Stimulated activated naive CD8-positive, alpha-beta T cell treated with anti-CD3 and anti-CD28 coated beads, Interleukin-15, amount 100 ng/mL, for 72 hours (primary cell): ENCODE data around the gene SATB2.

Source experiments
- ATAC-seq: fragments of 150-1000 bp; cut with Tn5 transposase; 2 replicates; pipeline ENCODE4 v1.10.0; 2021; ENCODE audit warnings: mild to moderate bottlenecking, moderate library complexity
- DNase-seq, 2 donors: peaks; one replicate each; pipeline ENCODE4 v3.0.0; 2021 to 2022
- H3K27ac Mint-ChIP-seq, 2 donors: one replicate each; pipeline ENCODE4 v1.8.0; 2022; ENCODE audit warnings: mild to moderate bottlenecking in 2 of 2, mixed read lengths in 2 of 2, moderate library complexity in 2 of 2
- H3K27me3 Mint-ChIP-seq: one replicate; pipeline ENCODE4 v1.8.0; 2022; ENCODE audit warnings: mixed read lengths
- H3K4me1 Mint-ChIP-seq: one replicate; pipeline ENCODE4 v1.8.0; 2022; ENCODE audit warnings: mild to moderate bottlenecking, mixed read lengths
- H3K4me3 Mint-ChIP-seq, 2 donors: one replicate each; pipeline ENCODE4 v1.8.0; 2022; ENCODE audit warnings: mild to moderate bottlenecking in 2 of 2, mixed read lengths in 2 of 2, moderate library complexity in 1 of 2
- H3K9me3 Mint-ChIP-seq, 2 donors: one replicate each; pipeline ENCODE4 v1.8.0; 2022; ENCODE audit warnings: mixed read lengths in 2 of 2

The SATB2 gene

DNA sequence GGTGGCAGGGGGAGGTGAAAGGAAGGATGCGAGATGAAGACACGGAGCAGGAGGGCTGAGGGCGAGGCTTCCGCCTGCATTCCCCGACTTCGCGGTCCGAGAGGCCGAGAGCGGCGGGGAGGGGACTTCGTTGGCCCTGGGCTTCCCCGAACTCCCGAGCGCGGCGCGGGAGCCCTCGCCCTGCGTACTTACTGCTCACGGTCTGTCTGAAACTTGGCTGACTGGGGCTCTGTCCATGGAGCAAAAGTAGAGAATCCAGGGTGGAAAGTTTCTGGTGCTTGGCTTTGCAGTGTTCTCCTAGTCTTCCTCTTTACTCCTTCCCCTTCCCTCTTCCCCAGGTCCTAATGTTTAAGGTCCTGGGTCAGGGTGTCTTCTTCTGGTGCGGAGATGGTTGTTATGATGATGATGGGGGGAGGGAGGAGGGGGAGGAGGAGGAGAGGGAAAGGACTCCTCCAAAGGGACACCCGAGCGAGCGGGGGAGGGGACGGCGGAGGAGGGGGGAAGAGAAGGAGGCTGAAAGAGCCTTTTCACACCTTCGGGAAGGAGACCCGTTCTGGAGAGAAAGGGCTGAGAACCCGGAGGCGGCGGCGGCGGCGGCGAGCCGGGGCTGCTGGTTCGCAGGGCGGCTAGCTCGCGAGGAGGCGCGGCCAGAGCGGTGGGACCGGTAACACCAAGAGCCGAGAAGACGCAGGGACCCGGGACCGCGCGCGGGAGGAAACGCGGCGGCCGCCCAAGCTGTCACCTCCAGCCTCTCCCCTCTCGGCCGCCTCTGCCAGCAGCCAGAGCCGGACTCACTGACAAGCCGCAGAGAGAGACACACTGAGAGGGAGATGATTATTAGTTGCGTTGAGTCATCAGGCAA is at the start of gene SATB2:
TSS of gene SATB2 (minus strand) at position 793 of the 862 bp plus-strand sequence. CDS start 1,902 bp downstream, outside the sequence.
- ATAC-seq (peak; percentile 71), DNase-seq (peak; percentile 38 to 56)
- peaks cover 67% of the 10 kb centered on the region for H3K27me3 Mint-ChIP-seq
- no peaks in the 10 kb centered on the region for H3K9me3 Mint-ChIP-seq
- H3K27ac Mint-ChIP-seq, result no peak within 1 kb of the TSS
- peak within 1 kb of the TSS; percentile 91 to 94 for H3K4me3 Mint-ChIP-seq
- peaks cover 26% of the 10 kb centered on the region for H3K4me1 Mint-ChIP-seq

DNA sequence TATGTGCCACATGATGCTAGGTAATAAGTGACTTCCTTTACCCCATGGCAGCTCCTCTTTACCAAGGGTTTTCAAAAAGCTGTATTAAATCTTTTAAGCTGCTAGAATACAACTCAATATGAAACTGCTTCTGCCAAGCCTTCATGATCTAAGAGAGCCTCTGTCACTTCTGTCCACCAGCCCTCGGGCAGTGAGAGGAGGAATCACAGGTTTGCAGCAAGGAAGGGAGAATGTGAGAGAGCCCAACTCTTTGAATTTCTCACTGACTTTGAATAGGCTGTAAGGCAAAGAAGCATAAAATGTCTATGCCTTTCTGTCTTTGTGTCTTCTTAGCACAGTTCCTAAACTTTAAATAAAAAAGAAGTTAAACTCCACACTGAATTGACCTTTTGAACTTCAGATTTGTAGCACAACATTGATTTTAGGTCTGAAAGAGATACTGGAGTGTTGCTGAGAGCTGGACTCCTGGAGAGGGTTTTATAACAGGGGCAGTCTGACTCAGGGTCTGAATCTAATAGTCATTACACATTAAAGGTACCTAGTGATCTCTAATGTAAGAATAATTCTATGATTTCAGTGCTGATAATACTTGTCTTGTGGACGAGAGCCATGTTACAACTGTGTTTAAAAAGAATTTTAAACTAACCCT is 48.1 kb upstream of the SATB2 start:
- Mint-ChIP-seq H3K4me1 (no peaks in the 10 kb centered on the region), H3K27me3 (peaks cover 9% of the 10 kb centered on the region), H3K27ac (no peak overlapping the region), H3K4me3 (no peak overlapping the region), H3K9me3 (no peaks in the 10 kb centered on the region)
- no peak for ATAC-seq
- no peak for DNase-seq

DNA sequence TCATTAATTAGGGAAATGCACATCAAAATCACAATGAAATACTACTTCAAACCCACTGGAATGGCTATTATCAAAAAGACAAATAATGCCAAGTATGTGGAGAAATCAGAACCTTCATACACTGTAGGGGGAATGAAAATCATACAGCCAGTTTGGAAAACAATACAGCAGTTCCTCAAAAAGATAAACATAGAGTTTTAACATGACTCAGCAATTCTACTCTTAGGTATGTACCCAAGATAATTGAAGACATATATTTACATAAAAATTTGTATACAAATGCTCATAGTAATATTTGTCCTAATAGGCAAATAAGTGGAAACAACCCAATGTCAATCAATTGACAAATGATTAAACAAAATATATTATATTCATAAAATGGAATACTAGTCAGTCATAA is 45.4 kb upstream of the SATB2 start:
- Mint-ChIP-seq H3K9me3 (no peaks in the 10 kb centered on the region), H3K4me1 (no peaks in the 10 kb centered on the region), H3K4me3 (no peak overlapping the region), H3K27ac (no peak overlapping the region), H3K27me3 (no peaks in the 10 kb centered on the region)
- ATAC-seq, result no peak
- no peak for DNase-seq

DNA sequence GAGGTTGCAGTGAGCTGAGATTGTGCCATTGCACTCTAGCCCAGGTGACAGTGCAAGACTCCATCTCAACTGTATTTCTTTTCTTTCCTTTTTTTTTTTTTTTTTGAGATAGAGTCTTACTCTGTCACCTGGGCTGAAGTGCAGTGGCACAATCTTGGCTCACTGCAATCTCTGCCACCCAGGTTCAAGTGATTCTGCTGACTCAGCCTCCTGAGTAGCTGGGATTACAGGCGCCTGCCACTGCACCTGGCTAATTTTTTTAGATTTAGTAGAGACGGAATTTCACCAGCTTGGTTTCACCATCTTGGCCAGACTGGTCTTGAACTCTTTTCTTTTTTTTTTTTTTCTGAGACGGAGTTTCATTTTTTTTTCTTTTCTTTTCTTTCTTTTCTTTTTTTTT is 41.3 kb upstream of the SATB2 start:
- H3K9me3 Mint-ChIP-seq, result no peaks in the 10 kb centered on the region
- H3K4me1 Mint-ChIP-seq, result no peaks in the 10 kb centered on the region
- H3K27me3 Mint-ChIP-seq, result no peaks in the 10 kb centered on the region
- DNase-seq (no peak), ATAC-seq (no peak)
- no peak overlapping the region for H3K4me3 Mint-ChIP-seq
- no peak overlapping the region for H3K27ac Mint-ChIP-seq

DNA sequence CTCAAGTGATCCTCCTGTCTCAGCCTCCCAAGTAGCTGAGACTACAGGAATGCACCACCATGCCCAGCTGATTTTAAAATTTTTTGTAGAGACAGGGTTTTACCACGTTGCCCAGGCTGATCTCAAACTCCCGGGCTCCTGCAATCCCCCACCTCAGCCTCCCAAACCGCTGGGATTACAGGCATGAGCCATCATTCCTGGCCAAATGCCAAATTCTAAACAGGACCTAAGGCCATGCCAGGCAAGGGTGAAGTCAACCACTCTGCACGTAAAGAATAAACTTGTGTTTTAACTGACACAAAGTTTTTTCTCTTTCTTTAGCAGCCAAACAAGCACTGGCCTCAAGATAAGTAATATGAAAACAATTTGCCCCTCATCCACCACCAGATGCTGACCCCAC is 37.4 kb upstream of the SATB2 start:
- no peak overlapping the region for H3K4me3 Mint-ChIP-seq
- H3K4me1 Mint-ChIP-seq, result no peaks in the 10 kb centered on the region
- DNase-seq (no peak), ATAC-seq (no peak)
- H3K27me3 Mint-ChIP-seq, result peaks cover 16% of the 10 kb centered on the region
- no peaks in the 10 kb centered on the region for H3K9me3 Mint-ChIP-seq
- no peak overlapping the region for H3K27ac Mint-ChIP-seq

DNA sequence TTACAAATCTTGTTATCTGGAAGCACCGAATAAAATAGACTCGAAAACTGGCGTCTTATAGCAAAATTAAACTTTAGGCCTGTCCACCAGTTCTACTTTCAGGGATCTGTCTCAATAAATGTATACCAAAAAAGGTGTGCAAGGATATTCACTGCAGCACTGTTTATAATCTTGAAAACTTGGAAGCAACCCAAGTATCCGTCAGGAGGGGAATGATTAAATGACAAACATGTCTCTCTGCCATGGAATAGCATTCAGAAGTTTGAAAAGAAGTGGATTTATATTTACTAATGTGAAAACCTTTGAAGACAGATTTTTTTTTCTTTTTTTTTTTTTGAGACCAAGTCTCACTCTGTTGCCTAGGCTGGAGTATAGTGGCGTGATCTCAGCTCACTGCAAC is 32.3 kb upstream of the SATB2 start:
- H3K27me3 Mint-ChIP-seq, result peaks cover 47% of the 10 kb centered on the region
- DNase-seq (no peak), ATAC-seq (no peak)
- H3K4me3 Mint-ChIP-seq, result no peak overlapping the region
- H3K4me1 Mint-ChIP-seq, result no peaks in the 10 kb centered on the region
- no peak overlapping the region for H3K27ac Mint-ChIP-seq
- H3K9me3 Mint-ChIP-seq, result no peaks in the 10 kb centered on the region

DNA sequence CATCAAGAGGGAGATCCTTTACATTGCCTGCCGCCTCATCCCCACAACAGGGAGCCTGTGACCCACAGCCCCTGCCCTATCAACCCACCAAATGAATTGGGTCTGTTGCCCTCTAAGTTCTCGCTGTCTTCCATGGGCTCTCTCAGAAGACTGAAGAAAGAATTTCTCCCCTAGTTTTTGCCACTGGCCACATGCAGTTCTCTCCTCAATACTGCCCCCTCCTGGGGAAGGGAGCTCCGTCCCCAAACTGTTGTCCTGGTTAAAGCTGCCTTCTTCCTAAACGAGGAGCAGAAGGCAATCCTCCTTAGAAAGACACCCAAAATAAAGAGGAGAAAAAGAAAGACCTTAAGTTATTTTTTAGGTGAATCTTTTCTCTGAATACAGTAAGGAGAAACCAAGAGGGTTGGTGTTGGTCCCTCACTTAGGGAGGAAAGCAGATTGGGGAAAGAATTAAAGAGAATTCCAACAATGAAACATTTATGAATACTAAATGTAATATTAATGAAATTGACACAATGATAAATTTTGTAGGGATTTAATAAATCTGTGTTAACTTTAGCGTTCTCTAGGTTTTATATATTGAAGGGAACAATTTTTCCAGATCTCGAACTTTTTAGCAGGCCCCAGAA is 31.1 kb upstream of the SATB2 start:
- H3K4me1 Mint-ChIP-seq, result no peaks in the 10 kb centered on the region
- no peak overlapping the region for H3K27ac Mint-ChIP-seq
- DNase-seq (peak; percentile 30 to 40), ATAC-seq (peak; percentile 44)
- H3K4me3 Mint-ChIP-seq, result no peak overlapping the region
- no peaks in the 10 kb centered on the region for H3K9me3 Mint-ChIP-seq
- H3K27me3 Mint-ChIP-seq, result peaks cover 56% of the 10 kb centered on the region

DNA sequence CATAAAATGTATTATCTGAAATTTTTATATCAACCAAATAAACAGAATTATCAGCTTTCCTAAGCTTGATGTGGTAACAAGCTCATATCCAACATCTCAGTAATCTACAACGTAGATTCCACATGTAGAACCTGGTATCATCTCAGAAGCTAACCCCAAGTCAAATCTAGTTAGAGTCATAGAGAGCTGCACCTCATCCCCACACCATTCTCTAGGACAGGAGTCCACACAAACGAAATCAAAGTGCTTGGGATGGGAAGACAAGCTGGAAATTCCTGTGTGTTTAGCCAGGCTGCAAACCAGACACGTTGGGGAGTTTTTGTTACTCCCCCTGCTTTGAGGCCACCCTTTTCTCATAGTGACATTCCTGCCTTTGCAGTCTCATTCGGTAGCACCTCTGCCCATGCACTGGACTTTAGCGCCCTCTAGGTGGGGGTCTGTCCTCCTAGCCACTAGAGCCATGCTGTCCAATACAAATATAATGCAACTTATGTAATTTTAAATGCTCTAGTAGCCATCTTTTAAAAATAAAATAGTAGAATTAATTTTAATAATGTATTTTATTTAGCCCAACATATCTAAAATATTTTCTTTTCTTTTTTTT is 28.1 kb upstream of the SATB2 start:
- peak; percentile 29 to 37 for DNase-seq

DNA sequence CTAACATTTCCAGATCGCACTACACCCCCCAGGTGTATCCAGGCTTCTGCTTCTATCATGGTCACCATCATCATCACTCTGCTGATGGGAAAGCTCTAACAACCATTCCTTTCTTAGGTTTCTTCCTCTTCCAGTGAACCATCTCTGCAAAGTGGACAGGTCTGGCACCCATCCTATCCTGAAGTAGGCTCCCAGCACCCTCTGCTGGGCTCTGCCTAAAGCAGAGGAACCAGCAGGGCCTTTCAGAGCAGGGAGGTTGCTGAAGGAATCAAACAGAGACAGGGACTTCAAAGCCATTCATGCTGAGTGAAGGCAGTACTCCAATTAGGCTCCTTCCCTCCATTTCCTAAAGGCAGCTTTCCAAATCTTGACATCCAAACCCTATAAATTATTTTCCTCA is 27.2 kb upstream of the SATB2 start:
- no peak for ATAC-seq
- Mint-ChIP-seq H3K9me3 (no peaks in the 10 kb centered on the region), H3K4me1 (no peaks in the 10 kb centered on the region), H3K27ac (peak overlapping the region in 1 of 2 donors; percentile 22), H3K27me3 (peaks cover 40% of the 10 kb centered on the region), H3K4me3 (no peak overlapping the region)
- no peak for DNase-seq

More for the DNA sequence above, 28.1 kb upstream of the SATB2 start:
- no peak overlapping the region for H3K4me3 Mint-ChIP-seq
- H3K4me1 Mint-ChIP-seq, result no peaks in the 10 kb centered on the region
- no peaks in the 10 kb centered on the region for H3K9me3 Mint-ChIP-seq
- H3K27ac Mint-ChIP-seq, result no peak overlapping the region
- peak; percentile 76 for ATAC-seq
- H3K27me3 Mint-ChIP-seq, result peaks cover 40% of the 10 kb centered on the region

DNA sequence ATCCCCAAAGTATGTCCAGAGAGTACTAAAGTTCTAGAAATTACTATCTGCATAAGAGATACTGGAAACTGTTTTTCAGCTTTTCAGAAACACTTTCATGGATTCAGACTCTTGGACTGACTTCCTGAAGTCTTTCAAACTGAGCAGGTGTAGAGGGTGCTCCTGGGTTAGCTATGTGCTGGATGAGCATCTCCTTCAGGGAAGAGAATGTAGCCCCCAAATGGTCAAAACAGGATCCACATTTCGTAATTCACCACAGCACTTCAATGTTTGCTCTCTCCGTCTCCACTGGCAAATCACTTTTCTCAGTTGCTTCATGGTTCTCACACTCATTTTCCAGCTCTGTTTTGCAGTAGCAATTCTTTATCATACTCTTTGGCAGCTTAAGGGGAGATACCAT is 23.2 kb upstream of the SATB2 start:
- ATAC-seq (no peak), DNase-seq (no peak)
- Mint-ChIP-seq H3K4me1 (no peaks in the 10 kb centered on the region), H3K9me3 (no peaks in the 10 kb centered on the region), H3K4me3 (no peak overlapping the region), H3K27ac (no peak overlapping the region), H3K27me3 (peaks cover 39% of the 10 kb centered on the region)

DNA sequence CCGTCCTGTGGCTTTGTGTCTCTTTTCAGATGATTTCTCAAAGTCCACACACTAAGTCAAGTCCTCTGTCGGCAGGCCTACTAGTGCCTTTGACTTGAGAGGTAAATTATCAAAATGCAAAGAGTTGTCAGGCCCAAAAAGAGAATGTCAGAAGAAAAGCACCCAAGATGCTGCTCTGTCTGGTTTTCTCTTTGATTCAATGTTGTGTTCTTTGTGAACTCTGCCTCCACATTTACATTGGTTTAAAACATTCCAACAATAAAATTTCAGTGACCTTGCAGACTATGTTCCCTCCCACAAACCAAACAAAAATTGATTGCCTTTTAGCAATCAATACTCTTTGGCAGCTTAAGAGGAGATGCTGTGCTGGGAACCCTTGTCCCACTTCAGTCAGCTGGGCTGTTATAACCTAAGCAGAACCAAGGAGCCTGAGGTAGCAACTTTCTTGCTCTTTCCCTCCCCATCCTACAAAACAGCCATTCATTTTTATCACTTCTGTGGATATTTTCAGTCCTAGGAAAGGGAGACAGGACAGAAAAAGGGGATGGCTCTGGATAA is 19.6 kb upstream of the SATB2 start:
- no peak for DNase-seq
- no peak for ATAC-seq
- no peaks in the 10 kb centered on the region for H3K4me1 Mint-ChIP-seq
- no peak overlapping the region for H3K4me3 Mint-ChIP-seq
- no peak overlapping the region for H3K27ac Mint-ChIP-seq
- peaks cover 57% of the 10 kb centered on the region for H3K27me3 Mint-ChIP-seq
- no peaks in the 10 kb centered on the region for H3K9me3 Mint-ChIP-seq

DNA sequence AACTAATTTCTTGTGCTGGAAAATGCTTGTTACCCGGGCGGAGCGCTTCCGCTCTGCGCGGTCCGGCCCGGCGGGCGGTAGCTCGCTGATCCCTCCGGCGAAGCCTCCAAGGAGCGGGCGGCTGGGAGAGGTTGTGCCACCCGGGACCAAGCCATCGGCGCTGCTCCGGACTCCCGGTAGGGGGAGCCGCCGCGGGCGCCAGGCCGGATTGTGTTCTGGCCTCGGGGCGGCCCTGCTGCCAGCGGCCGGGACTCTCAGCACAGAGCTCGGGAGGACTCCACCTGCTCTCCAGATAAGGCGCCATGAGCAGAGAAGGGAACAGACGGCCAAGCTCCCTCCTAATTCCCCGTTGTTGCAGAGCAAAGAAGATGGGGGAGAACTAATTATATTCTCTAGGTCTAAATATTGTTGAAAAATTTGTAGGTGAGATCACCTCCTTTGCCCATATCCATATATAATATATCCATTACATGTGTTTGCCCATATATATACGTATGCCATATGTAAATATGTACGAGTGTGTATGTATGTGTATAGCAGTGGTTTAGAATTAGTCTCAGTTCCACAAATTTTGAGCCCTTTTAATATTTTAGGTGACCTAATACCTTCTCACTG is 13.8 kb upstream of the SATB2 start:
- Mint-ChIP-seq H3K4me3 (no peak overlapping the region), H3K27ac (no peak overlapping the region), H3K4me1 (peaks cover 48% of the 10 kb centered on the region), H3K9me3 (peaks cover 0 to 4% of the 10 kb centered on the region in 2 donors), H3K27me3 (peaks cover 95% of the 10 kb centered on the region)
- peak; percentile 66 for ATAC-seq
- DNase-seq, result peak; percentile 40 to 44

DNA sequence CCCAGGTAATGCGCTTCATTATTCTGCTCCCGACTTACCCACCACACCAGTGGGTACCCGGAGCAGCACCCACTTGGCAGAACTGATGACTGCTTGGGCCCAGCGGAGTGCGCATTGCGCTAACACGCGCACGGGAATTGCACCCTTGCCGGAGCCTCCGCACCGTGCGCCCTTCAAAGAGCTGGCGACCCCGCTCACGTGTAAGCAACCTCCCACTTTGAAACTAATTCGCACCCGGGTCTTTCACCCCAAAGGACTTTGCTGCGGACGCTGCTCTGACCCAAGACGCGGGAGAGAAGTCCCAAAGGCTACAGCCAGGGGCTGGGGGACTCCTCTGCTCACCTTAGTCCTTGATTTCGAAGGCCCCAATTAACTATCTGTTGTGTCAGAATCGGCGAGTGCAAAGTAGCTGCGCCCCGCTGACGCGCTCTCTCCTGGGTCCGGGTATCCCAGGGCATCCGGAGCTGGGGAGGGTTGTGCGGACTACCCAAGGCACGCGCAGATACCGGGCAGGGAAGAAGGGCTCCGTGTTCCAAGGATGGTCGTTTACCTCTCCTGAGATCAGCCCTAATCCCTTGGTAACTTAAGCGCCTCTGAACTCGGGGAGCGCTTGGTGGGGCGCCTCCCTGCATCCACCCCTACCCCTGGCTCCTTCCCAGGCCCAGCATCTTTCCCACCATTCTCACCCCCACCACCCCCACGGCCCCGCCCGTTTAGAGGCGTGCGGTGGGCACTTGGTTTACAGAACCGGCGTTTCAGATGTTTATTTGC is 13.1 kb upstream of the SATB2 start:
- Mint-ChIP-seq H3K4me3 (no peak overlapping the region), H3K27me3 (peaks cover 97% of the 10 kb centered on the region), H3K27ac (no peak overlapping the region), H3K4me1 (peaks cover 49% of the 10 kb centered on the region), H3K9me3 (peaks cover 0 to 8% of the 10 kb centered on the region in 2 donors)
- ATAC-seq (peak; percentile 16), DNase-seq (peak in 1 of 2 donors; percentile 1)

DNA sequence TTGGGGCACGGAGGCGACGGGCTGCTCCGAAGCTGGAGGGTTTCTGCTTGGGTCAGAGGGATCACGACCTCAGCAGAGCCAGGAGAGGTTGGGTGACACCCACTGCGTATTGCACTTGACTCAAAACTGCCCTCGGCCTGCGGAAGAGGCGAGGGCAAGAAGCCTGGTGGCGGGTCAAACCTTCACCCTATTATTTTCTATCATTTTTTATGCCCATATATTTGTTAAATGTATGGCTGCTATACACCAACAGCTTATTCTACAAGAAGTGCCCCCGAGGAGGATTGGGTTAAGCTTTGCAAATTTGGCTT is 12.6 kb upstream of the SATB2 start:
- H3K4me3 Mint-ChIP-seq, result no peak overlapping the region
- no peak for DNase-seq
- peaks cover 98% of the 10 kb centered on the region for H3K27me3 Mint-ChIP-seq
- H3K27ac Mint-ChIP-seq, result no peak overlapping the region
- peaks cover 0 to 8% of the 10 kb centered on the region in 2 donors for H3K9me3 Mint-ChIP-seq
- H3K4me1 Mint-ChIP-seq, result peaks cover 49% of the 10 kb centered on the region
- no peak for ATAC-seq
